ENCODE measurements around the gene HS3ST1. TPM values are rescaled to one million over a fixed set of nuclear protein-coding genes. Genes with fewer than 3 reads are reported as not detected.

HS3ST1 gene
- total RNA-seq, 1 experiment from 2014 or later, result 134 TPM

- no peak overlapping the region for H3K4me3 ChIP-seq (replicated peaks in 1 of 2; ENCODE audit: low read depth in 1 of 2, low read length in 2 of 2)
- H3K4me2 ChIP-seq (ENCODE audit: low read length), result peak overlapping the region; percentile 45
- H3K9me2 ChIP-seq (ENCODE audit: insufficient read depth), result no peaks in the 10 kb centered on the region
- H3K9me3 ChIP-seq (ENCODE audit: control insufficient read depth in 1 of 2, insufficient read depth in 1 of 2, low read depth in 1 of 2, low read length in 2 of 2), result no peaks in the 10 kb centered on the region
- peak overlapping the region; percentile 9; the same call in 1 of the 2 replicates for H3K9ac ChIP-seq (ENCODE audit: low read length)
- ChIA-PET POLR2A (no interaction called here), RAD21 (ENCODE audit: low non-redundant PET in 1 of 2, low total read pairs in 2 of 2, uncharacterized antibody in 2 of 2, unreplicated experiment in 2 of 2) (no interaction called here), CTCF (no interaction called here)
- ATAC-seq (peak; percentile 71), DNase-seq (ENCODE audit: low read depth, low spot score) (peak; percentile 36)
- BruUV-seq (replicated peaks), result no TSS peak
- H3K79me2 ChIP-seq (ENCODE audit: insufficient read depth, low read length), result peaks cover 47% of the 10 kb centered on the region
- peaks cover 9 to 47% of the 10 kb centered on the region in 2 experiments for H3K4me1 ChIP-seq (ENCODE audit: control insufficient read depth in 1 of 2, insufficient read depth in 2 of 2, low read length in 2 of 2)
- intact Hi-C loops (cut with micrococcal nuclease), result loop anchor here (10.0 kb wide), 1 partner anchor 812 kb away; no protein-coding TSS in a partner anchor
- peaks cover 22 to 51% of the 10 kb centered on the region in 2 experiments for H3K36me3 ChIP-seq (ENCODE audit: control insufficient read depth in 1 of 2, insufficient read depth in 2 of 2, low read length in 2 of 2)
- H3K27ac ChIP-seq (ENCODE audit: low read depth, low read length), result peak overlapping the region; percentile 23; the same call in 1 of the 2 replicates
- H4K20me1 ChIP-seq (ENCODE audit: insufficient read depth), result peaks cover 16% of the 10 kb centered on the region; the same call in 1 of the 2 replicates
- H2AFZ ChIP-seq (ENCODE audit: low read depth, low read length, poor library complexity, severe bottlenecking), result no peak overlapping the region
- no peaks in the 10 kb centered on the region for H3K27me3 ChIP-seq (ENCODE audit: insufficient read depth, low read length)
- TF ChIP-seq EZH2phosphoT487 (IDR thresholded peaks at IDR 0.05; ENCODE audit: borderline replicate concordance), result no peak
- no peak for TF ChIP-seq ATF3 (IDR thresholded peaks at IDR 0.05)
- no peak for TF ChIP-seq CTCF (IDR thresholded peaks at IDR 0.05 in 2 of 3, conservative IDR thresholded peaks at IDR 0.05 in 1 of 3; ENCODE audit: borderline replicate concordance in 1 of 3, insufficient read depth in 1 of 3, low read depth in 2 of 3, low read length in 2 of 3)
- TF ChIP-seq ZNF274 (IDR thresholded peaks at IDR 0.05; ENCODE audit: low read depth, low read length), result no peak
- peak; percentile 73 for TF ChIP-seq JUND (IDR thresholded peaks at IDR 0.05)
- no peak for TF ChIP-seq EZH2 (IDR thresholded peaks at IDR 0.05)
- TF ChIP-seq CBX3 (IDR thresholded peaks at IDR 0.05; ENCODE audit: low read depth), result 0 out of 2 replicates have a peak, but pooled peaks have one; percentile 63
- peak; percentile 32 for TF ChIP-seq ELF1 (IDR thresholded peaks at IDR 0.05; ENCODE audit: borderline replicate concordance, low read depth)
- TF ChIP-seq YY1 (IDR thresholded peaks at IDR 0.05; ENCODE audit: extremely low read depth, insufficient replicate concordance, low read depth, low read length), result no peak
- no peak; the same call in 1 of the 2 replicates for TF ChIP-seq POLR2AphosphoS5 (IDR thresholded peaks at IDR 0.05; ENCODE audit: low read depth, low read length)
- TF ChIP-seq FOSL1 (IDR thresholded peaks at IDR 0.05; ENCODE audit: low read depth), result peak; percentile 84
- TF ChIP-seq EGR1 (IDR thresholded peaks at IDR 0.05; ENCODE audit: low read depth), result no peak
- TF ChIP-seq SIN3A (IDR thresholded peaks at IDR 0.05; ENCODE audit: low read depth), result peak; percentile 77
- TF ChIP-seq TCF7L2 (IDR thresholded peaks at IDR 0.05; ENCODE audit: borderline replicate concordance, extremely low read depth, insufficient read depth, insufficient read length), result peak; percentile 19
- TF ChIP-seq RAD21 (IDR thresholded peaks at IDR 0.05; ENCODE audit: low read depth), result peak; percentile 38; the same call in 1 of the 2 replicates
- TF ChIP-seq SRF (IDR thresholded peaks at IDR 0.05; ENCODE audit: low read depth), result peak; percentile 58
- no peak; the same call in 1 of the 2 replicates for TF ChIP-seq CEBPB (IDR thresholded peaks at IDR 0.05; ENCODE audit: low read depth)
- TF ChIP-seq ZFX (IDR thresholded peaks at IDR 0.05), result no peak
- TF ChIP-seq MAX (IDR thresholded peaks at IDR 0.05), result peak; percentile 55; the same call in 1 of the 2 replicates
- TF ChIP-seq REST (IDR thresholded peaks at IDR 0.05; ENCODE audit: low read depth), result no peak
- peak; percentile 85 for TF ChIP-seq SP1 (IDR thresholded peaks at IDR 0.05; ENCODE audit: low read depth)
- TF ChIP-seq POLR2A (IDR thresholded peaks at IDR 0.05; ENCODE audit: borderline replicate concordance, extremely low read depth, insufficient read depth, insufficient read length), result no peak
Observed at GRCh38 chr4:11397146-11397545, 31.5 kb downstream of the HS3ST1 start.

Data from HCT116 (cell line).